NCI-H524 (cell line): Measurements from ENCODE around the gene C19orf33.

Source experiments
- DNase-seq, 2 experiments: peaks; one replicate each; lab custom pipeline; 2025; lab: John Stamatoyannopoulos, UW

C19orf33 gene

GRCh38 chr19:38309615-38310278, 5.7 kb downstream of the C19orf33 start:
- DNase-seq = no peak

- no peak for DNase-seq
These were observed 6.2 kb downstream of the C19orf33 start for GRCh38 chr19:38310279-38310670.

- DNase-seq = no peak
These were observed 6.9 kb downstream of the C19orf33 start for GRCh38 chr19:38310986-38311385.

- peak; percentile 96 to 99 for DNase-seq
These were observed 11.8 kb downstream of the C19orf33 start, which contains the start of gene YIF1B for GRCh38 chr19:38315657-38316476. Gene YIF1B, minus strand, starts transcription at chr19:38315947. Its CDS starts 30 bp downstream, at chr19:38315917.

- no peak for DNase-seq
These were observed 12.5 kb downstream of the C19orf33 start for GRCh38 chr19:38316477-38317067.

- DNase-seq = no peak
These were observed 13.1 kb downstream of the C19orf33 start for GRCh38 chr19:38317104-38317612.

GRCh38 chr19:38318660-38319059, 14.6 kb downstream of the C19orf33 start:
- DNase-seq = no peak

- DNase-seq = peak in 1 of 2 experiments; percentile 66
These were observed 15.6 kb downstream of the C19orf33 start, which contains the start of gene KCNK6 for GRCh38 chr19:38319421-38320258. Gene KCNK6, plus strand, starts transcription at chr19:38319845. Its CDS starts 106 bp downstream, at chr19:38319951.

- DNase-seq = no peak
These were observed 16.9 kb downstream of the C19orf33 start for GRCh38 chr19:38320969-38321339.

GRCh38 chr19:38321646-38322196, 17.7 kb downstream of the C19orf33 start:
- DNase-seq = no peak

- DNase-seq = no peak
These were observed 19.2 kb downstream of the C19orf33 start for GRCh38 chr19:38323291-38323690.

- no peak for DNase-seq
These were observed 20.4 kb downstream of the C19orf33 start for GRCh38 chr19:38324431-38324830.

GRCh38 chr19:38326591-38326990, 22.5 kb downstream of the C19orf33 start:
- DNase-seq = no peak

GRCh38 chr19:38329651-38330050, 25.6 kb downstream of the C19orf33 start:
- no peak for DNase-seq

GRCh38 chr19:38331728-38332127, 27.7 kb downstream of the C19orf33 start:
- DNase-seq = no peak

- no peak for DNase-seq
These were observed 29.2 kb downstream of the C19orf33 start for GRCh38 chr19:38333245-38333644.

- peak; percentile 94 to 96 for DNase-seq
These were observed 32.0 kb downstream of the C19orf33 start for GRCh38 chr19:38335949-38336637.

- peak; percentile 91 to 94 for DNase-seq
These were observed 32.7 kb downstream of the C19orf33 start for GRCh38 chr19:38336638-38337359.

GRCh38 chr19:38337360-38337653, 33.3 kb downstream of the C19orf33 start:
- peak in 1 of 2 experiments; percentile 43 for DNase-seq

GRCh38 chr19:38339011-38339410, 35.0 kb downstream of the C19orf33 start:
- peak; percentile 69 to 71 for DNase-seq
